Stimulated activated CD8-positive, alpha-beta memory T cell treated with anti-CD3 and anti-CD28 coated beads, Interleukin-12 subunit alpha, Interleukin-12 subunit beta, amount 100 ng/mL, for 24 hours (primary cell): ENCODE measurements around the gene DNAJC15.
"Not testable (repeated sequence)": the region's sequence is repeated elsewhere in the genome, so short reads cannot be mapped to it uniquely, and the experiment has no call there.

ENCODE experiments used
- DNase-seq: peaks from one replicate; pipeline ENCODE4 v3.0.0-alpha.2; 2020; ENCODE audit errors: extremely low read depth

Gene DNAJC15

DNA sequence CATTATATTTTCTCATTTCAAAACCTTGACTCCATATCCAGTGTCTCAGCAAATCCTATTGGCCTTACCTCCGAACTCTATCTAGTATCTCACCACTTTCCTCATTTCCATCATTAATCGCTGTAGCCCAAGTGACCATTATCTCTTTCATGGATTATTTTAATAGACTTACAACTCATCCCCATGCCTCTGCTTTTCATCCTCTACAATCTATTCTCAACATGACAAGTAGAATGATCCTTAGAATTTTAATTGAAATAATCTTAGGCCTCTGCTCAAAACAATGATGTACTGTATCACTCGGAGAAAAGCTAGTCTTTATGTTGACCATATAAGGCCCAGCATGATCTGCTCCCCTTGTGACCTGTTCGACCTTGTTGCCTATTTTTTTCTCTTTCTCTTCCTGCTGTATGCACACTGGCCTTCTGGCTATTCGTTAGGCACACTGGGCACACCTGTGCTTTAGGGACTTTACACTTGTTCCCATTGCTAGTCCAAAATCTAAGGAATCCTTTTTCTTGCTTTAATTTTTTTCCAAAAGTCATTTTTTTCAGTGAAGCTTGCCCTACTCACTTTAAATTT, 21.4 kb downstream of the DNAJC15 start:
- no peak for DNase-seq

DNA sequence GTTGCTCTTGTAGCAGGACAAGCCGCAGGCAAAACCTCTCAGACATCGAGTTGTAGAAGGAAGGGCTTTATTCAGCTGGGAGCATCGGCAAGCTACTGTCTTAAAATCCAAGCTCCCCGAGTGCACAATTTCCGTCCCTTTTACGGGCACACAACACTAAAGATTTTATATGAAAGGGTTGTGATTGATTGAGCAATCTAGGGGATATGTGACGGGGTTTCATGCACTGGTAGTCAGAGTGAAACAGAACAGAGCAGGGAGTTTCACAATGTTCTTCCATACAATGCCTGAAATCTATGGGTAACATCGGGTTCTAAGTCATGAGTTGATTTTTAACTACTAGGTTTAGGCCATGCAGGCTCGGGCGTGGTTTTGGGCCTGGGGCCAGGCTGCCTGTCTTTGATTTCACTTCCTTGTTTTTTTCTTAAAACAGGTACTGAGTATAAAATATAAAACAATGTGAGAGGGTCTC, 22.0 kb downstream of the DNAJC15 start:
- not testable (repeated sequence) for DNase-seq

DNA sequence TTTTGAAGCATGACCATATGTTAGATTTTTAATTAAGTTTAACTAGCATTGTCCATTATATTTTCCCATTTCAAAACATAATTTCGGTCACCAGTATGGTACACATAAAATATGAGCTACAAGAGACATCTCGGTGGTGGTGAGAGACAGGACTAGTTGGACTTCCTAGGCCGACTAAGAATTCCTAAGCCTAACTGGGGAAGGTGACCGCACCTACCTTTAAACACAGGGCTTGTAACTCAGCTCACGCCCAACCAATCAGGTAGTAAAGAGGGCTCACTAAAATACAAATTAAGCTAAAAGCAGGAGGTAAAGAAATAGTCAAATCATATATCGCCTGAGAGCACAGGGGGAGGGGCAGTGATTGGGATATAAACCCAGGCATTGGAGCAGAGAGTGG, 22.9 kb downstream of the DNAJC15 start:
- no peak for DNase-seq

DNA sequence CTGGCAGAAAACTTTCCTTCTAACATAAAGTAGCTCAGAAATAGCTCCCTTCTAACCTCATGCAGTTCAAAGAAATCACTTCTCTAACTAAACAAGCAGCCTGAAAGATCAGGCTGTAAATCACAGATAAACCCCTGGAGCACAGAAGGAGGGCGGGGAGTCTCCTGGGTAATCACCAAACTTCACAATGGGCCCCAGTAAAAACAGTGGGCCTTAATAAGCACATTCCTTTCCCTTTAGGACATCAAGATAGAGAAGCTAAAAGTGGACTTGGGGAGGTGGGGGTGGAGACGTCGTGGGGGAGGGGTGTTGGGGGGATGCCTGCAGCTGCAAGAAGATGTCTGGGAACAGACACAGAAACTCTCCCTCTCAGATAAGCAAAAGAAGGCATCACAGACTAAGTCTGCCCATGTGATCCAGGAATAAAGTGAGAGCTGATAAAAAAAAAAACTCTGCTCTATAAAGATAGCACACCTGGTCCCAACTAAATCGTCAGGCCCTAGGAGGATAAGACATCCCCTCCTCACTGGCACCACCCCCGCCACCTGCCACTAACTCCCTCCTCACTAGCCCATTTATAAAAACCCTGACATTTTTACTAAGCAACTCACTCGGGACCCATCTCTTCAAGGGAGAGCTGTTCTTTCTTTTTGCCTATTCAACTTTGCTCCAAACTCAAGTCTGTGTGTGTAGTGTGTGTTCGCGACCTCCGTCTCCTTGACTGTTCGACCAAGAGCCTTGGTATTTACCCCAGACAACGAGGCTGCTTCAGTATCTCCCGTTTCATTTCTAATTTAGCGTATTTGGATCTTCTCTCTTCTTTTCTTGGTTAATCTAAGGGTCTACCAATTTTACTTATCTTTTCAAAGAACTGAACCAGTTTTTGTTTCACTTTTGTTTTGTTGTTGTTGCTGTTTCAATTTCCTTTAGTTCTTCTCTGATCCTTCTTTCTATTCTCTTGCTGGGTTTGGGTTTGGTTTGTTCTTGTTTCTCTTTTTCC, 31.7 kb downstream of the DNAJC15 start:
- no peak for DNase-seq

DNA sequence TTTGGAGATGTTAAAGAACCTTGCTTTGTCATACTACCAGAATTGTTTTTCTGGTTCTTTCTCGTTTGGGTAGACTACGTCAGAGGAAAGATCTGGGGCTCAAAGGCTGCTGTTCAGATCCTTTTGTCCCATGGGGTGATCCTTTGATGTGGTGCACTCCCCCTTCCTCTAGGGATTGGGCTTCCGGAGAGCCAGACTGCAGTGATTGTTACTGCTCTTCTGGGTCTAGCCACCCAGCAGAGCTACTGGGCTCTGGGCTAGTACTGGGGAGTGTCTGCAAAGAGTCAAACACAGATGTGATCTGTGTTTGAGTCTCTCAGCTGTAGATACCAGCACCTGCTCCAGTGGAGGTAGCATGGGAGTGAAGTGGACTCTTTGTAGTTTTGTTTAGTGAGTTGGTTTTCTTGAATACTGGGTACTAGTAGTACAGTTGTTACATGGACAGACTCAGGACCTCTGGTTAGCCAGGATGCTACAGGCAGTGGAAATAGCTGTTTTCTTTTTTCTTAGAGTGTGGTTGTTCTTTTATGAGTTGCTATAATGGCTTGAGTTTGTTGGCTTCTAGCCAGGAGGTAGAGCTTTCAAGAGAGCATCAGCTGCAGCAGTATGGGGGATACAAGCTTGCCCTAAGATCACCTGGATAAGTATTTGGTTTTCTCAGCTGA, 34.4 kb downstream of the DNAJC15 start:
- DNase-seq: no peak

DNA sequence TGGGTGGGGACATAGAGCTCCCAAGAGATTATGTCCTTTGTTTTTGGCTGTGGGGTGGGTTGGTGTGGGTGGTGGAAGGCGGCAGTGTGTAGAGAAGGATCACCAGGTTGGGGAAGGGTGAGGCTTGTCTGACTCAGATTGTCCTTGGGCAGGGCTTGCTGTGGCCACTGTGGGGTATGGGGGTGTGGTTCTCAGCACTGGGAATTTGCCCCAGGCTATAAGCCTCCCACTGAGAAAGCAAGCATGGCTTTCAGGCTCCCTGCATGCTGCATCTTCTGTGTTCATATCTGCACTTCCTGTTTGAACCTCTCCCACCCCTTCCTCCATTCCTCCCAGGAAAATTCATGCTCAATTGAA, 34.9 kb downstream of the DNAJC15 start:
- DNase-seq: no peak

DNA sequence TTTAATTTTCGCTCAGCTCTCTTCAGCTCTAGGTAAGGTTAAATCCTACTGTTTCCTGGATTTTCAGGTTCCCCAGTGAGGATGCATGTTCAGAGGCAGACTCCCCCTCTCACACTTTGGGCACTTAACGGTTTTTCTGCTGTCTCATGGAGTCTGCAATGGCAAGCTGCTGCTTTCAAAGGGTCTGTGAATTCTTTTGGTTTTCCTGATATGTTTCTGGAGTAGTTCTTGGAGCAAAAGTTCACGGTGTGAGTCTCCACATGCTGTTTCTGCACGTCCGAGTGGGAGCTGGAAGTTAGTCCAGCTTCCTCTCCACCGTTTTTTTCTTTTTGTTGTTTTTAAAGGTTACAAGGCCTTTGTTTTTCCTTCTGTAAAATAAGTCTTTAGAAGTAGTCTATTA, 35.4 kb downstream of the DNAJC15 start:
- DNase-seq: no peak

DNA sequence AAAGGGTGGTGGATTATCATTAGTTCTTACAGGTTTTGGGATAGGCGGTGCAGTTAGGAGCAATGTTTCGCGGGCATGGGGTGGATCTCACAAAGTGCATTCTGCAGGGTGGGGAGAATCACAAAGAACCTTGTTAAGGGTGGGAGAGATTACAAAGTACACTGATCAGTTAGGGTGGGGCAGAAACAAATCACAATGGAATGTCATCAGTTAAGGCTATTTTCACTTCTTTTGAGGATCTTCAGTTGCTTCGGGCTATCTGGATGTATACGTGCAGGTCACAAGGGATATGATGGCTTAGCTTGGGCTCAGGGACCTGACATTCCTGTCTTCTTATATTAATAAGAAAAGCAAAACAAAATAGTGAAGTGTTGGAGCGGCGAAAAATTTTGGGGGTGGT, 36.4 kb downstream of the DNAJC15 start:
- not testable (repeated sequence) for DNase-seq

DNA sequence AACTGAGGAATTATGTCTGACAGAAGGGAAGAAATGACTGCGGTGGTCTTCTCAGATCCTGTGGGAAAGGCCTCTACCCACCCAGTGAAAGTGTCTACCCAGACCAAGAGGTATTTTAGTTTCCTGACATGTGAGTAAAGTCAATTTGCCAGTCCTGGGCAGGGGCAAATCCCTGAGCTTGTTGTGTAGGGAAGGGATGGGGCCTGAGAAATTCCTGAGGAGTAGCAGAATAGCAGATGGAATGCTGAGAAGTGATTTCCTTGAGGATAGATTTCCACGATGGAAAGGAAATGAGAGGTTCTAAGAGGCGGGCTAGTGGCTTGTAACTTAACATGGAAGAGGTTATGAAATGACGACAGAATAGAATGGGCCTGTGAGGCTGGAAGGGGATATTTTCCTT, 37.4 kb downstream of the DNAJC15 start:
- not testable (repeated sequence) for DNase-seq

DNA sequence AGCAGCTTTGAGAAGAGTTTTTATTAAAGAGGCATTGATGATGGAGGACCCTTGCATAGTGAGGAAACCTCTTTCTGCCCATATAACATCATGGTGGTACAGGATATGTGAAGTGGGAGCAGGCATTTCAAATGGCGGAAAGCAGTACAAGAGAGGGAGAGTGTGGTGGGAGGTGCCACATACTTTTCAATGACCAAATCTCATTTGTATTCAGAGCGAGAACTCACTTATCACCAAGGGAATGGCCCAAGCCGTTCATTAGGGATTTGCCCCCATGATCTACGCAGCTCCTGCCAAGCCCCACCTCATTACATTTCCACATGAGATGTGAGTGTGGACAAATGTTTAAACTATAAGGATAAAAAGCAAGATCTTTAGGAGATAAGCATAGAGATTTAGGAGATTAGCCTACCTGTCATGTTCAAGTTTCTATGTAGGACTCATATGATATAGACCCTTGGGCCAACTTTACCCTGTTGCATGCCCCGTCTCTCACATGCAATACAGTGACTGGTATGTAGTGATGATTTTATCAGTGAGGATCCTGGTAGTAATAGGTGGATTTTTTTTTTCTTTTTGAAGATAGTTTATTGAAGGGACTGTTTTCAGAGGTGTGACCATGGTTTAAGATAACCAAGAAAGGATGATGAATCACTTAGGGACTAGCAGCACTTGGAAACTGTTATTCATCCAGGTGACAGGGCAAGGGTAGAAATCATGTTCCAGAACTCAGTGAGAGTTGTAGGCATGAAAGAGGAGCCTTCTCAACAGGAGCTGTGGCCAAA, 38.3 kb downstream of the DNAJC15 start:
- no peak for DNase-seq

DNA sequence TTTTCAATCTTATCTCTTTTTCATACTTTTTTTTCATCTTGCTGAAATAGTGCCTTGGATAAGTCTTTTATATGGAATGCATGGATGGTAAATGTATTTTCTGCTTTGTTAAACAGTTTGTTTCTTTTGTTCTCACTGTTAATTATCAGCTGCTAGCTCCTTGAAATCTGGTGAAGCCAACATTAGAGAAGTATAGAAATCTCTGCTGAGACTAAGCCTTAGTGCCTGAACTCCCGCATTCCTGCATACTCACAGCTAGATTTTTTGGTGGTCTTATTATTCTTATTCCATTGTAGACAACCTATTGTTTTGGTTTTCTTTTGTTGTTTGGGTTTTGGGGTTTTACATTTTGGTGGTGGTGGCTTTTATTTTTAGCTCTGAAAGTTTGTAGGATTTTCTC, 48.4 kb downstream of the DNAJC15 start:
- DNase-seq: no peak

DNA sequence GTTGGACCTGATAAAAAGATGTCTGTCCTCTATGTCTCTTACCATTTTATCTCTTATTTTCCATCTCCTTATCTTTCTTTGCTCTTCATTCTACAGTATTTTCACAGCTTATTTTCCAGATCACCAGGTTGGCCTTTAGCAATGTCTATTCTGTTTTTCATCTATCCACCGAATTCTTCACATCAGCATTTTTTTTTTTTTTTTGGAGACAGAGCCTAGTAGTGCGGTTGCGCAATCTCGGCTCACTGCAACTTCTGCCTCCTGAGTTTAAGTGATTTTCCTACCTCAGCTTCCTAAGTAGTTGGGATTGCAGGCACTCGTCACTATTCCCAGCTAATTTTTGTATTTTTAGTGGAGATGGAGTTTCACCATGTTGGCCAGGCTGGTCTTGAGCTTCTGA, 49.0 kb downstream of the DNAJC15 start:
- no peak for DNase-seq

DNA sequence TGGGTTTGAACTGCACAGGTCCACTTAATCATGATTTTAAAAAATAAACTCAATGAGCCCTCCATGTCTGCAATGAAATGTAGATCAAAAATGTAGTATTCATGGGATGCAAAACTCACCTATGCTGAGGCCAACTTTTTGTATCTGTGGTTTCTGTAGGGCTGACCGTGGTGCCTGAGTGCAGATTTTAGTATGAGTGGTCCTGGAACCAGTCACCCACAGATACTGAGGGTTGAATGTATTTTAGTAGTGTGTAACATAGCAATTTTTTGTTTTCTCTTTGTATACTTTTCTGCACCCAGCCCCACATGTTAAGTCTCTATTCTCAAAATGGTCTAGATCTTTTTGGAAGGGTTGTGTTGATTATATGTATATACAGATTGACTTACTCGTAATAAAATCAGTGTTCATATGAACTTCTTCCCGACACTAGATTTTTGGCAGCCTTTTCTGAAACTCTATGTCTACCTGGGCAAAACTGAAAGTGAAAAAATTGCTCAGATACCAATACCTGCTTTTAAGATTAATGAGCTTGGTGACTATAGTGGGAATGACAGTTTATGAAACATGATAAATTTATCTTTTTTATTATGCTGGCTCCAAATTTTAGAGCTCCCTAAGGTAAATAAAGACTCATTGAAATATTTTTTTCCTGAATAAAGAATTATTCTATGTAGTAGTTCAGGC, 51.6 kb downstream of the DNAJC15 start:
- DNase-seq: no peak

DNA sequence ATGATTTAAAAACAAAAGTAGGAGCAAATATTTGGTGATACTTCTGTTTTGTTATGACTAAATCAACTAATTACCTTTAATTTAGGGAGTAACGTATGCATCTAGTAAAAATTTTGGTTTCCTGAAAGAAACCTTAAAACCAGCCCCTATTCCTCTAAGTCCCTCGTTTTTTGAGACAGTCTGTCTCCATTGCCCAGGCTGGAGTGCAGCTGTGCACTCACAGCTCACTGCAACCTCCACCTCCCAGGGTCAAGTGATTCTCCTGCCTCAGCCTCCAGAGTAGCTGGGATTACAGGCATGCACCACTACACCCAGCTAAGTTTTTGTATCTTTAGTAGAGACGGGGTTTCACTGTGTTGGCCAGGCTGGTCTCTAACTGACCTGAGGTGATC, 52.1 kb downstream of the DNAJC15 start:
- DNase-seq: not testable (repeated sequence)

DNA sequence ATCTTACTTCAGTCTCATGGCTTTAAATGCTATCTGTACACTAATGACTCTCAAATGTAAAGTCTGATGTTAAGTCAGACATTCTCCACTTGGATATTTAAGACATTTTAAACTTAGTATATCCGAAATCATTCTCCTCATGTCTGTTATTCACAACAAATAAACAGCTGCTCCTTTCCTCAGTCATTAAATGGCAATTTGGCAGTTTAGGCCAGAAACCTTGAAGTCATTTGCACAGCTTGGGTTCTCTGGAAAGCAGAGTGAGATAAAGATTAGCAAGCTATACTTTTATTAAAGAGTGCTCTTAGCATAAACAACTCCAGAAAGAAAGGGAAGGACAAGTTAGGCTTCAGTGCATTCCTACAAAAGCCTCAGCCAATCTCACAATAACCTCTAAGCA, 53.7 kb downstream of the DNAJC15 start:
- no peak for DNase-seq

DNA sequence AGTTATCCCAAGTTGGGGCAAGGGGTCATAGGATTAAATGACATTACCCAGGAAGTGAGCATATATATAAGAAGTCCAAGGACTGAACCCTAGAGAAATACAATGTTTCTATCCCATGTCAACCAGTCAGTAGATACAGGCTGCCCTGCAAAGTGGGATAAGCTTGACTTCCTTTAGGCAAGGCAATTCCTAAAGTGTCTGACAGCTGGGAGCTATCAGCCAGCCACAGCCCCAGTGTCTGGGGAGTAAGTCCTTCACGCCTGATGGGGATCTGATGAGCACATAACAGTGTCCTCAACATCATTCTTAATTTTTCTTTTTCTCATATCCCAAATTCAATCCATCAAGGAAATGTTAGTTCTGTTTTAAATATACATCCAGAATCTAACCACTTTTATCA, 54.1 kb downstream of the DNAJC15 start:
- DNase-seq: no peak

DNA sequence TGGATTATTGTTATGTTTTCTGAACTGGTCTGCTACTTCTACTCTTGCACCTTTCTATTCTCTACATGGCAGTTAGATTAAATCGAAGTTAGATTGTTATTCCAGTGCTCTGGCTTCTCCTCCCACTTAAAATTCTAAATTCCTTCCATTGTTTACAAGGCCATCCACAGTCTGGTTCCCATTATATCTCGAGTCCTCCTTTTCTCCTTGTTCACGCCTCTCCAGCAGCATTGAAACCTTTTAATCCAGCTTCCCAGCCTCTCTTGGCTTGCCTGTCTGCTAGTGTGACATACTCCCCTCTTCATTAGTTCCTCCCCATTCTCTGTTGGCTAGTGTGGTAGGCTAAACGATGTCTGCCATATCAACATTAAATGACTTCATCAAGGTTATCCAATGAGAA, 54.5 kb downstream of the DNAJC15 start:
- no peak for DNase-seq

DNA sequence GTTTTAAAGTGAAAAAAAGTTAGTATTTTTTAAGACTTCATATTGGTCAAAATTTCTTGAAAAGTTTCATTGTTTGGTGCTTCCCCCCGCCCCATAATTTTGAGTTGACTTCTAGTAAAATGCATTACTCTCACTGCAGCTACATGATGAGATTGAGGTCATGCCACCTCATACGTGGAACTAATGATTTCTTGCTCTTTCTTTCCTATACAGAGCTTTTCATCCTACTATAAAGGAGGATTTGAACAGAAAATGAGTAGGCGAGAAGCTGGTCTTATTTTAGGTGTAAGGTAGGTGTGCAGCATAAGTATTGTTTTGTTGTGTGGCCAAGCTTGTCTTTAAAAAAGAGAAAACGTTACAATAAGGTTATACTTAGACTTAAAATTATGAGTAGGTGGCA, 55.0 kb downstream of the DNAJC15 start:
- no peak for DNase-seq

DNA sequence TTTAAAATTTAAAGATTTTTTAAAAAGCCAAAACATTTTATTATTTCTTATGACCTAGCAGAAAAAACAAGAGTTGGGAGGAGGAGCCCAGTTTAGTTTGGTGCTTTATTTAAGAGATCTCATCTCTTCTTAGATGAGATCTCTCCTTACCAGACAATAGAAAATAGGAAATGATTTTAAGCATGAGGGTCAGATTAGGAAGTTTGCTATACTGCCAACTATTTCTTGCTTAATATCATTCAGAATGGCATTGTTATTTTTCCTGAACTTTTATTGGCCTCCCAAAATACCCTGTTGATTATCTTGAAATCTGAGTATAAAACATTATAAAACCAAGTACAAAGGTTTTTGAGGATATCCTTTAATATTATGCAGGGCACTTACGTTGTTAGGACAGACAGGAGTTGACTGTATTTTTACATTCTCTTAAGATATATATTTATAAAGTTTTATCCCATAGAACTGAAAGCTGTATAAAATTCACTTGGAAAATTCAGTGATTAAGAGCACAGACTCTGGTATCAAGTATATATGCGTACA, 56.1 kb downstream of the DNAJC15 start:
- DNase-seq: no peak

DNA sequence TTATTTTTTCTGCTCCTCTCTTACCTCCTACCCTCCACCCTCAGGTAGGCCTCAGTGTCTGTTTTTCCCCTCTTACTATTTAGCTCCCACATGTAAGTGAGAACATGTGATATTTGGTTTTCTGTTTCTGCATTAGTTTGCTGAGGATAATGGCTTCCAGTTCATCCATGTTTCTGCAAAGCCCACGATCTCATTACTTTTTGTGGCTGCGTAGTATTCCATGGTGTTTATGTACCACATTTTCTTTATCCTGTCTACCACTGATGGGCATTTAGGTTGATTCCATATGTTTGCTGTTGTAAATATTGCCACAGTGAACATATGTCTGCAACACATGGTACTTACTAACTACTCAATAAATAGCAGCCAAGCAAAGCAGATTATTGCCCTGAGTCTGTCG, 56.8 kb downstream of the DNAJC15 start:
- DNase-seq: no peak

DNA sequence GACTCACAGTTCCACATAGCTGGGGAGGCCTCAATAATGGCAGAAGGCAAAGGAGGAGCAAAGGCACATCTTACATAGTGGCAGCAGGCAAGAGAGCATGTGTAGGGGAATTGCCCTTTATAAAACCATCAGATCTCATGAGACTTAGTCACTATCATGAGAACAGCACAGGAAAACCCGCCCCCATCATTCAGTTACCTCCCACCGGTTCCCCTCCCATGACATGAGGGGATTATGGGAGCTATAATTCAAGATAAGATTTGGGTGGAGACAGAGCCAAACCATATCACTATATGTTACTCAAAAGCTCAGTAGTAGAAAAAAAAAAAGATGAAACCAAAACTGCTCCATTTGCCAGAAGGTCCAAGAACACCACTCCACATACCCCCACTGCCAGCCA, 58.5 kb downstream of the DNAJC15 start:
- no peak for DNase-seq
